ENCODE measurements around the gene CAP1. TPM values are rescaled to one million over a fixed set of nuclear protein-coding genes. Genes with fewer than 3 reads are reported as not detected.

CAP1 gene
- total and polyA plus RNA-seq, 9 of the 15 experiments (the other 6 are each of a cell fraction or from before 2014, with no cell fraction given), result 230 to 658 (median 281) TPM

DNA sequence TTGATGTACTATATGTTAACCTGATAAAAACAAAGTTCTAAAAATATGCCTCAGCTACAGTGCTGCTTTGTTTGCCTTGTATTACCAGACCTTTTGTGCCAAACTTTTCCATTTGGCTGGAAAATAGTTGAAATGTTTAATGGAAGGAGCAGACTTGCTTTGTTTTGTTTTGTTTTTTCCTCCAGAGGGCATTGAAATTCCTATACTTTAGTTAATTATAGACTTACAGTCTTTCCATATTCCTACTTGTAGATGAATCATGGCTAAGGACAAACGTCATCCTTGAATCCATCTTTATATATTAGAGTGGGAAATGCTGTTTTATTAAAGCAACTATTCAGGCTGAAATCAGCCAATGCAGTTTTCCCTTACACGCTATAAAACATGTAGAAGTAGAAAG lies 6.7 kb downstream of the CAP1 start (continued):
- TF ChIP-seq, protein P1, sequence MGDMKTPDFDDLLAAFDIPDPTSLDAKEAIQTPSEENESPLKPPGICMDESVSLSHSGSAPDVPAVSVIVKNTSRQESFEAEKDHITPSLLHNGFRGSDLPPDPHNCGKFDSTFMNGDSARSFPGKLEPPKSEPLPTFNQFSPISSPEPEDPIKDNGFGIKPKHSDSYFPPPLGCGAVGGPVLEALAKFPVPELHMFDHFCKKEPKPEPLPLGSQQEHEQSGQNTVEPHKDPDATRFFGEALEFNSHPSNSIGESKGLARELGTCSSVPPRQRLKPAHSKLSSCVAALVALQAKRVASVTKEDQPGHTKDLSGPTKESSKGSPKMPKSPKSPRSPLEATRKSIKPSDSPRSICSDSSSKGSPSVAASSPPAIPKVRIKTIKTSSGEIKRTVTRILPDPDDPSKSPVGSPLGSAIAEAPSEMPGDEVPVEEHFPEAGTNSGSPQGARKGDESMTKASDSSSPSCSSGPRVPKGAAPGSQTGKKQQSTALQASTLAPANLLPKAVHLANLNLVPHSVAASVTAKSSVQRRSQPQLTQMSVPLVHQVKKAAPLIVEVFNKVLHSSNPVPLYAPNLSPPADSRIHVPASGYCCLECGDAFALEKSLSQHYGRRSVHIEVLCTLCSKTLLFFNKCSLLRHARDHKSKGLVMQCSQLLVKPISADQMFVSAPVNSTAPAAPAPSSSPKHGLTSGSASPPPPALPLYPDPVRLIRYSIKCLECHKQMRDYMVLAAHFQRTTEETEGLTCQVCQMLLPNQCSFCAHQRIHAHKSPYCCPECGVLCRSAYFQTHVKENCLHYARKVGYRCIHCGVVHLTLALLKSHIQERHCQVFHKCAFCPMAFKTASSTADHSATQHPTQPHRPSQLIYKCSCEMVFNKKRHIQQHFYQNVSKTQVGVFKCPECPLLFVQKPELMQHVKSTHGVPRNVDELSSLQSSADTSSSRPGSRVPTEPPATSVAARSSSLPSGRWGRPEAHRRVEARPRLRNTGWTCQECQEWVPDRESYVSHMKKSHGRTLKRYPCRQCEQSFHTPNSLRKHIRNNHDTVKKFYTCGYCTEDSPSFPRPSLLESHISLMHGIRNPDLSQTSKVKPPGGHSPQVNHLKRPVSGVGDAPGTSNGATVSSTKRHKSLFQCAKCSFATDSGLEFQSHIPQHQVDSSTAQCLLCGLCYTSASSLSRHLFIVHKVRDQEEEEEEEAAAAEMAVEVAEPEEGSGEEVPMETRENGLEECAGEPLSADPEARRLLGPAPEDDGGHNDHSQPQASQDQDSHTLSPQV (IDR thresholded peaks at IDR 0.05), result no peak
- TF ChIP-seq NFXL1 (CRISPR knock-in tag; IDR thresholded peaks at IDR 0.05) (no peak), CHD1 (IDR thresholded peaks at IDR 0.05; ENCODE audit: low read length) (no peak), NUFIP1 (IDR thresholded peaks at IDR 0.05; ENCODE audit: partially characterized antibody) (no peak)

DNA sequence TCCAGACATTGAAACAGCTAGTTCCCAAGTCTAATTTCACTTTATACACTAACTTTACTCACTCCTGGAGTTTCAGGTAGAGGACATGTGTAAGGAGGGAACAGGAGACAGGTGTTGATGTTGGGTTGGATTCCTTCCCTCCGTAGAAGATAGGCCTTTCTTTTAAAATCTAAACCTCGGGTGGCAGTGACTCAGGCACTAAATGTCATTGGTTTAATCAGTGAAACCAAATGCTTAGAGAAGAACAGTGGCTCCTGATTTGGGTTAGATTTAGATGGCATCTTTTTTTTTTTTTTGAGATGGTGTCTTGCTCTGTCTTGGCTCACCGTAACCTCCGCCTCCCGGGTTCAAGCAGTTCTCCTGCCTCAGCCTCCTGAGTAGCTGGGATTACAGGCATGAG lies 7.2 kb downstream of the CAP1 start:
- Histone ChIP-seq H4K20me1 (replicated peaks; ENCODE audit: control insufficient read depth, insufficient read depth, low read length) (0 out of 2 replicates have a peak, but pooled peaks cover 7% of the 10 kb centered on the region), H3K27ac (ENCODE audit: extremely low read depth, low read depth, low read length) (no peak overlapping the region; the same call in 2 of the 3 replicates), H2AFZ (ENCODE audit: low read depth, low read length) (no peak overlapping the region), H3K9ac (ENCODE audit: insufficient read depth in 1 of 2, low read depth in 2 of 2, low read length in 2 of 2) (no peak overlapping the region), H3K9me3 (replicated peaks; ENCODE audit: control insufficient read depth, insufficient read depth, low read depth, low read length) (no peaks in the 10 kb centered on the region), H3K9me1 (ENCODE audit: control insufficient read depth, insufficient read depth, low read length) (no peaks in the 10 kb centered on the region), H3K4me2 (ENCODE audit: insufficient read depth, low read length) (no peak overlapping the region), H3K4me1 (replicated peaks in 1 of 2; ENCODE audit: control insufficient read depth in 2 of 2, insufficient read depth in 2 of 2, low read length in 2 of 2) (peaks cover 18 to 39% of the 10 kb centered on the region in 2 experiments), H3K27me3 (ENCODE audit: control insufficient read depth in 2 of 2, insufficient read depth in 2 of 2, low read length in 2 of 2) (no peaks in the 10 kb centered on the region), H3K79me2 (ENCODE audit: control insufficient read depth, insufficient read depth, low read length) (peaks cover 92% of the 10 kb centered on the region), H3K4me3 (no peak overlapping the region), H3K36me3 (ENCODE audit: control insufficient read depth, insufficient read depth, low read length) (peaks cover 55% of the 10 kb centered on the region)
- TF ChIP-seq E2F1 (CRISPR knock-in tag; IDR thresholded peaks at IDR 0.05) (0 out of 2 replicates have a peak, but pooled peaks have one; percentile 34), ETV5 (CRISPR knock-in tag; IDR thresholded peaks at IDR 0.05; ENCODE audit: low read depth) (no peak), CBFA2T3 (IDR thresholded peaks at IDR 0.05) (peak; percentile 35; the same call in 1 of the 2 replicates), MTA1 (IDR thresholded peaks at IDR 0.05; ENCODE audit: borderline replicate concordance) (no peak), GTF2E2 (tag; IDR thresholded peaks at IDR 0.05) (no peak), LCOR (CRISPR knock-in tag; IDR thresholded peaks at IDR 0.05) (0 out of 2 replicates have a peak, but pooled peaks have one; percentile 40), TSHZ1 (CRISPR knock-in tag; IDR thresholded peaks at IDR 0.05) (no peak), ARNT (IDR thresholded peaks at IDR 0.05) (no peak)
- FAIRE-seq (no peak), ATAC-seq (no peak), DNase-seq (ENCODE audit: extremely low read depth in 1 of 4, low spot score in 3 of 4) (no peak)
- WGBS (ENCODE audit: insufficient coverage, low coverage, missing lambda C conversion rate), result 62% methylated on average over 5 of the region's 5 CpGs
- intact Hi-C loops (cut with micrococcal nuclease) (no loop called here), in situ Hi-C loops (cut with MboI) (no loop called here)
- POLR2A ChIA-PET, result interaction anchor here (1.0 to 1.1 kb wide), 2 partner anchors 9 to 25 kb away, joined by 3 to 6 read pairs; no protein-coding TSS in a partner anchor
- CTCF ChIA-PET (ENCODE audit: low intra/inter-chr PET ratio), result no interaction called here
- no TSS peak for BruUV-seq (replicated peaks)
